ENCODE data around the gene BCAR1.
"Not testable (repeated sequence)": the region's sequence is repeated elsewhere in the genome, so short reads cannot be mapped to it uniquely, and the experiment has no call there.

The BCAR1 gene

DNA sequence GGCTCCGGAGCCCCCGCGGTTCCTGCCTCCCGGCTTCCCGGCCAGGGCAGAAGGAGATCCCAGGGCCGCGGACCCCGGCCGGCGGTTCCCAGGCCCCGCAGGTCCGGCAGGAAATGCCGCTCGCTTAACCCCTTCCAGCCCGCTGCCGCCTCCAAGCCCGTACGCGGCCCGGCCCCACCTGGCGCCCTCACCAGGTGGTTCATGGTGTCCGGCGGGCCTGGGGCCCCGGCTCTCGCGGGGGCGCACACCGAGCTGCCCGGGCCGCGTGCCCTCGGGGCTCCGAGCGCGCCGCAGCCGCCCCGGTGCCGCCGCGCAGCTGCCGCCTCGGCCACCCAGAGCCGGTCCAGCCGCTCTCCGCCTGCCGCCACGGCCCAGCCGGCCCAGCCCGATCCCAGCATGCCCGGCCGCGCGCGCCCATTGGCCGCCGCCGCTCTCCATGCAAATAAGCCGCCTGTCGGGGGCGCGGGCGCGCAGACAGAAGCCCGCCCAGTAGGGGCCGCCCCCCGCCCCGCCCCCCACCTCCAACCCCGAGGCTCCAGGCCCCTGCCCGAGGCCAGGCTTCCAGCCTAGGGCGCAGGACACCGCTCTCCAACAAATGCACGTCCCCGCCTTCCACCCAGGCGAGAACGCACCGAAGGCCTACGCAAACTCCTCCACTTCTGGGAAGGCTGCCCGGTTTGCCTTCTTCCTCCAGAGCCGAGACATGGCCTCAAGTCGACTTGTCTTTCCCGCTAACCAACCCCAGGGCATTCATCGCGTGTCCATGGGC lies at the start of gene BCAR1:
BCAR1 (minus strand) TSS at position 345 of the 769 bp plus-strand sequence; CDS start at position 203, 142 bp downstream.
- no peak for FAIRE-seq

DNA sequence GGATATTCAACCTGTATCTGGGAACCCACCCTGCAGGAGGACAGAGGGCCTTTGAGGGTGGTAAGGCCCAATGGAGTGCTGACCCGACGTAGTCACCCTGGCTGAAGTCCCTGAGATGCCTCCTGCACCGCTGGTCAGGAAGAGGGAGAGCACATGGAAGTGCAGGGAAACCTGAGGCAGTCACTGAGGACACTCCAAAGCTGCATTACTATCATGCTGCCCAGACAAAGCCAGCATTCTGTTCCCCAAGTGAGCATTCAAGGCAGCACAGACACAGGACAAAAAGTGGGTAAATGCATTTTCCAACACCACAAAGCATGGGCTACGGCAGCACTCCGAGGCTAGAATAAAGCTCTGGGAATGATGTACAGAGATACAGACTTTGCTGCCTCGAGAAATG lies 46.8 kb upstream of the BCAR1 start:
- no peak for FAIRE-seq

GRCh38 chr16:75296606-75297005 lies 45.2 kb upstream of the BCAR1 start:
- no peak for FAIRE-seq

DNA sequence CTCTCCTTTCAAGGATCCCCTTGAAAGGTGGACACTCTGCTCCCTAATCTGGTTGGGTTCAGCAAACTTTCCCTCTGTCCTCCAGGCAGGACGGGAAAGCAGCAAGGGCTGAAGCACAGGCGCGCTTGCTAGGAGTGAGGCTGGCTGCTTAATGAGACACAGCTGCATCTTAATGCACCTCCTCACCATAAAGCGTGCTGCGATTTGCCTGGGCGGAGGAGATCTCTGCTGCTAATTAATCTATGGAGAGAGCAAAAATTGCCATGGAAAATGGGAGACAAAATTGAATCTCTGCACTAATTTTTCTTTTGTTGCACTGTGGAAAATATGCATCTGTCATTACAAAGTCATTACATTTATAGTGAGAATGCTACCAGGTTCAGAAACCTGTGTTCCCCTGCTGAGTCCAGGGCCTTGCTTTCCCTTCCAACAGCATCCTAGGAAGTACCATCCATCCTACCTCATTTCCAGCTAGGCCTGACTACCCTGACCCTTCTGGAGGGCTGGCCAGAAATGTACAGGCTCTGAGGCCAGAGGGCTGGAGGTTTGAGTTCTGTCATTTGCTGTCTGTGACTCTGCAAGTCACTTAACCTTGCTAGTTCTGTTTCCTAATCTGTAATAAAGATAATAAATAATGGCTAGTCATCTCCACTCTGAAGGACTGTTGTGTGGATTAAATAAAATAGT lies 43.5 kb upstream of the BCAR1 start:
- no peak for FAIRE-seq

DNA sequence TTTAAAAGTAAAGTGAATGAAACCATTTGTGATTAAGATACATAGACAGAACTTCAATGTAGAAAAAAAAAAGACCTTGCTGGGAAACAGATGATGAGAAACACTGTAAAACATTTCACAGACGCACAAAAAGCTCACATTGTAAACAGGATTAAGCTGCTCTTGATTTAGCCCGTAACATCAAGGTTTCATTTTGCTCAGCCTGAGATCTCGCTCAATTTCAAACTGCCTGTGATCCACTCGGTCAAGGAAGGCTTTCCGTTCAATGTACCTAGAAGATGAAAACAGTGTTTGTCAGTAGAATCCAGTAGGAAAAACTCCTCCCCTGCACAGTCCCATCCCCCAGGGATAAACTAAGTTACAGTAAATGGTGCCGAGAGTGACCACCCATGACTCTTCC lies 42.3 kb upstream of the BCAR1 start:
- no peak for FAIRE-seq

GRCh38 chr16:75293173-75293572 lies 41.7 kb upstream of the BCAR1 start:
- no peak for FAIRE-seq

- no peak for FAIRE-seq
These were observed 41.3 kb upstream of the BCAR1 start for GRCh38 chr16:75292691-75293090.

DNA sequence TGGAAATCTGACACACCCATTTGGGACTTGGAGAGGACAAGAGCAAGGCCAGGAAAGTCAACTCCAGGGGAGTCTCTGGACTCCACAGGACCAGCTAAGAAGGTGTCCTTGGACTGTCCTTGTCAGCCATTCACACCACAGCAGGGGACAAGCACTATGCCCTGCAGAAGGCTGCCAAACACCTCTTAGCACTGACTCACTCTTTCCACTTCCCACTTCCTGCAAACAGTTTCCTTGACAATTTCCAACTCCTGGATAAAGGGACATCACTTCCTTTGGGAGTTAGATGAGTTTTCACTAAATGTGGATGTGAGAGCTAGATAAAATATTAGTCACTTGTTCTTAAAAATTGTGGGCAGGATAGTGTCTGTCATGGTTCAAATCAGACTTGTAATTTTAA lies 37.8 kb upstream of the BCAR1 start:
- FAIRE-seq: no peak

DNA sequence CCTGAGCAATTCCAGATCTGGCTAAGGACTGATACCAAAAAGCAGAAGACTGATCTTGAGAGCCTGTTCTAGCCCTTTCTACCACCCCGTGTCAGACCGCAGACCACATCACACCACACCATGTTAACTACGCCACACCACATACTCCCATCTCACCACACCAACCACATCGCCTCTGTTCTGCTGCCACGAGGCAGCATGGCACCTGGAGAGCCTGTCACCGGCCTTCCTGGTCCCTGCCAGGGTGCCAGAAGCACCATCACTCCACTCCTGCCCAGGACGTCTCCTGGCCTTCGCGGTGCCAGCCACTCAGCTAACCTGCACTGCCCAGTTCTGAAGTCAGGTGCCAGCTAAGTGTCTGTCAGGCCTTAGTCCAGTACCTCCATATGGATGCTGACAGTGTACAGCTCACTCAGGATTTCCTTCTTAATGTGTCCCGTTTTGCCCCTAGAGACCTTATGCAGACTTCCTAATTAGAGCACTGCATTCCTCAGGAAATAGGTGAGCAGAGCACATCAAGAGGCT lies 37.2 kb upstream of the BCAR1 start:
- no peak for FAIRE-seq

DNA sequence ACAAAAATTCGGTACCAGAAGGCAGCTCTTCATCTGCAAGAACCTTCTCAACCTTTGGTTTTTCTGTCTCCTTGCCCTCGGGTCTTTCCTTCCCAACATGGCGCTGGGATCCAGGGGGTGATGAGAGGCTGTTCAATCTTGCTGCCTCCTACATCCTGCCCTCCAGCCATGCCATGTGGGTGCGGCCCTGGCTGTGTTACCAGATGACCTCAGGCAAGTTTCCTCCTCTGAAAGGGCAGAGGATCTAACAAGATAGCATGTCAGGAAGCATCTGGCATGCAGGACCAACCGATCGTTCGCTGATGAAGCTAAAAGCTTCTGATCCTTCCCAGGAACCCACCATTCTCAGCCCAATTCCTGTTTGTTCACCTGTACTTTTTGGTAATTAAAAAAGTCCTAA lies 36.8 kb upstream of the BCAR1 start:
- FAIRE-seq: no peak

DNA sequence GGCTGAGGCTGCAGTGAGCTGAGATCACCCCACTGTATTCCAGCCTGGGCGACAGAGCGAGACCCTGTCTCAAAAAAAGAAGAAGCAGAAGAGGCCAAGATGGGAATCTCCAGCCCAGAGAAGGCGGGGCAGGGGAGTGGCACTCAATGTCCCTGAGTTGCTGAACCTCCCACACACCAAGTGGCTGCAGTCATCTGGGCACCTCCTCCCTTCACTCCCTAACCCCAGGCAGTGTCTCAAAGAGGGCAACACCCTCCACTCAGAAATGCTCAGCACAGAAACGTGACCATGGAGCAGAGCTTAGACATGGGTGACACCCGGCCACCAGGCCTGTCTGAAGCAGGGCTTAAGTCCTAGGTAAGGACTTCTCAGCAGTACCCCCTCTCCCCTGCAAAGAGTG lies 36.3 kb upstream of the BCAR1 start:
- no peak for FAIRE-seq

DNA sequence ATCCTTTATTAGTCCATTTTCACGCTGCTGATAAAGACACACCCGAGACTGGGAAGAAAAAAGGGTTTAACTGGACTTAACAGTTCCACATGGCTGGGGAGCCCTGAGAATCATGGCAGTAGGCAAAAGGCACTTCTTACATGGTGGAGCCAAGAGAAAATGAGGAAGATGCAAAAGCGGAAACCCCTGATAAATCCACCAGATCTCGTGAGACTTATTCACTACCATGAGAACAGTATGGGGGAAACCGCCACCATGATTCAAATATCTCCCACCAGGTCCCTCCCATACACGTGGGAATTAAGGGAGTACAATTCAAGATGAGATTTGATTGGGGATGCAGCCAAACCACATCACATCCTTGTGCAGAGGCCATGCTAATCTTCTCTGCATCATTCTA lies 35.0 kb upstream of the BCAR1 start:
- FAIRE-seq: no peak

DNA sequence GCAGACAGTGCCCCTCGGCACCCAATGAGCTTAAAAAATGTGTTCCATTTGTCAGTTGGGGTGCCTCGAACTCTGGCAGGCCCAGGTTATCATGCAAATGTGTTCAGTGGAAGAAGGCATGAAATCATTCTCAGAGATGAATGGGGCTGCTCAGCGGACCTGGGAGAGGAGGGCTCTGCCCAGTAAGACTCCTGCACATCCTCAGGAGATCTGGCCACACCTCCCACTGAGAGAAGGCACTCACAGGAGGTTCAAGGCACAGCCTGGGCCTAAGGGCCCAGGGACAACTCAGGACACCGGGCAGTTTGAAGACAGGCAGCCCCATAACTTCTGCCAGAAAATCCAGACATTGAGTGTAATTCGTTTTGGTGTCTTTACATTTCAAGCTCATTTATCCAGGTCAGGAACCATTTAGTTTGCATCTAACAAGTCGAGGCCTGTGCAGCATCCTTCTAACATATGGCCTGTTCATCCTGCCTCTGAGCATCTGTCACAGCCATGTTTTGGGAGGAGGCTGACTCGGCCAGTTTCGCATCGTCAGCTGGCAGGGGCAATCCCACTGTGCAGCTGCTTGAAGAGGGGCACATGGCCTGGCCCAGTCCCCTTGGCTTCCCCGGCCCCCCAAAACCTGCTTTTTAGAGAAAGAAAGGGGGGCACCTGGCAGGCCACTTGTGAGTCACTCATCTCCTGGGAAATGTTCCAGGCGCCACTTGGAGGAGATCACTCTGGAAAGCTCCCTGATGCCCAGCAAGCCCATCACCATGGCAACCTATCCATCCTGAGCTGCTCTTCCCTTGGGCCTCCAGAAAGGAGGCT lies 31.2 kb upstream of the BCAR1 start:
- no peak for FAIRE-seq

DNA sequence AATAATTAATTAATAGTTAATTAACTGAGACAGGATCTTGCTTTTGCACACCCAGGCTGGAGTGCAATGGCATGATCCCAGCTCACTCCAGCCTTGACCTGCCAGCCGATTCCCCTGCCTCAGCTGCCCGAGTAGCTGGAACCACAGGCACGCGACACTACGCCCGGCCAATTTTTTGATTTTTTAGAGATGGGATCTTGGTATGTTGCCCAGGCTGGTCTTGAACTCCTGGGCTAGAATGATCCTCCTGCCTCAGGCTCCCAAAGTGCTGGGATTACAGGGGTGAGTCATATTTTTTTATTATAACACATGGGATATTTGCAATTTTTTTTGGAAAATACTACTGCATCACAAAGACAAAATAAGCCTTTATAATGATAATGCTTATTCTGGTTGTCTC lies 30.4 kb upstream of the BCAR1 start:
- FAIRE-seq: no peak

DNA sequence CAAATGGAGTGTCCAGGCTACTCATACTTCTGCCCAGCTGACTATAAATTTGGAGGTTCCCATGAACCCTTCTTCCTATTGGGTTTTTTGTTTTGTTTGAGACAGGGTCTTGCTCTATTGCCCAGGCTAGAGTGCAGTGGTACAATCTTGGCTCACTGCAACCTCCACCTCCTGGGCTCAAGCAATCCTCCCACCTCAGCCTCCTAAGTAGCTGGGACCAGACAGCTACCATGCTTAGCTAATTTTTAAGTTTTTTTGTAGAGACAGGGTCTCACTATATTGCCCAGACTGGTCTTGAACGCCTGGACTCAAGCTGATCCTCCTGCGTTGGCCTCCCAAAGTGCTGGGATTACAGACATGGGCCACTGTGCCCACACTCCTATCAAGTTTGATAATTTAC lies 29.6 kb upstream of the BCAR1 start:
- not testable (repeated sequence) for FAIRE-seq

DNA sequence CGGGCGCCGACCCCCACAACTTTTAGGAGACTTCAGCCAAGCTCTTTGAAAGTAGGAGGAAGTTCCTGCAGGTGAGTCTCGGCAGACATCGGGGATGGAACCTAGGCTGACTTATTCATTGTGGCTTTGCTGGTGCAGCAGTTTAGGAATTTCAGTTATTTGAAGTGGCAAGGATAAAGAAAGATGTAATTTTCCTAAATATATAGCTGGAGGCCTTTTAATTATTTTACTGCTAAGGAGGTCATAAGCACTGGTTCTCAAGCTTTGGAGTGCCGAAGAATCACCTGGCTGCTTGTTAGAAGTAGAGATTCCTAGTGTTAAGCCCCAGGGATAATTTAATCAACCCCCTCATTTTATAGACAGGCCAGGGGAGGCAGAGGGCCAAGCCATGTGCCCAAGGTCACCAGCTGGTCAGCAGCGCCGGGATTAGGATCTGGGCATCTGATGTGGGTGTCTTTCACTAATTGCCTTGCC lies 28.9 kb upstream of the BCAR1 start:
- FAIRE-seq: no peak

DNA sequence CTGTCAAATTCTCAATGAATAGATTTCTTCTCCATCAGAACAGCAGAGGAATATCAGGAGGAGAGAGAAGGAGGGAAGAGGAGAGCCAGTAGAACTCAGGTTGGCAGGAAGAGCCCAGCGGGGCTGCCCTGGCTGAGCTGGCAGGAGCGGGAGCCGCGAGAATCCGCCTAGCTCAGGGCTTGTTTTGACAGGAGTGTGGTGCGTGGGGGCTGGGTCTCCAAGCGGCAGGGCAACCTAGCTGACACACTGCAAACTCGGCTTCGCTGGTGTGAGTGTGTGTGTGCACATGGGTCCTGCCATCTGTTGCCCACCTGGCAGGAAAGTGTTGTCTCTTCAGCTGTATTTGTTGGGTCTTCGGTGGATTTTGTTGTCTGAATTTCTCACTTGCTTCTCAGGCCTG lies 27.9 kb upstream of the BCAR1 start:
- FAIRE-seq: no peak

DNA sequence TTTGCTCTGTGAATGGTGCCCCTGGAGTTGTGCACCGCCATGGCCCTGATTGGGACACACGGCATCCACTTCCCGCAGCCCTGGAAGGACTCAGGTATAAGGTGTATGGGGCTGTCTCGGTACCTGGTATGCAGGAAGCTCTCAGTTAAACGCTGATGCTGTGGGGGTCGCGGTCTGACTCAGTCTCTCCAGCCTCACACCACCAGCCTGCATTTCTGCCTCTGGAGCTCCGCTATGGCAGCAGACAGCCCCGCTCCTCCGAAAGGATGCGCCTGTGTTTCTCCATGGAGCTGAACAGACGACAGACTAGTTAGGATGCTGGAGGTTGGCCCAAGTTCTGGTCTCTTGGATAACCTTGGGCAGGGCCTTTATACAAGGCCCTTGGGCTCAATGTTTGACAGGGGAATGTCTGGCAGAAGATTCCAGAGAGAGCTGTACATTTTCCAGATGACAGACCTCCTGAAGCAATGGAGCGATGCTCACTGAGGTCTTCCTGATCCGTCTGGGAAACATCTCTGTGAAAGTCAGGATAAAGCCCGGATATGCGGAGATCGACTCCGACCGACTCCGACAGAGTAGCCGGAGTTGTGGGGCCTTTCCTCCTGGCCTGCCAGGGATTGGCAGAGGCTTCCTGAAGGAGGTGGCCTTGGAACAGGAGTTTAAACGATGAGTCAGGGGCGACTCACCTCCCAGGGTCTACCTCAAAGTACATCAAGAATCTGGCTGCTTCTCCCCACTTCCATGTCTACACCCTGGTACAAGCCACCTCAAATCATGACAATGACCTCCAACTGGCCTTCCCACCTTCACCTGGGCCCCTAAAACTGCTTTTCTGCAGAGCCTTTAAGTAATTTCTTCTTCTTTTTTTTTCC lies 21.9 kb upstream of the BCAR1 start:
- FAIRE-seq: no peak

- not testable (repeated sequence) for FAIRE-seq
These were observed 21.2 kb upstream of the BCAR1 start for GRCh38 chr16:75272629-75273028.

GRCh38 chr16:75272097-75272551 lies 20.7 kb upstream of the BCAR1 start:
- FAIRE-seq: no peak

GRCh38 chr16:75271441-75272096 lies 20.1 kb upstream of the BCAR1 start:
- no peak for FAIRE-seq

- not testable (repeated sequence) for FAIRE-seq
These were observed 17.9 kb upstream of the BCAR1 start for GRCh38 chr16:75269358-75269757.
